ENCODE data around the gene ACAA1. TPM values are rescaled to one million over a fixed set of nuclear protein-coding genes. Genes with fewer than 3 reads are reported as not detected.
A peak's percentile ranks its signal among the peaks of the same experiment; 100 is the strongest.

ACAA1 gene
- total and polyA plus RNA-seq, 2 of the 13 experiments (the other 11 are each of a cell fraction or from before 2014, with no cell fraction given): 60.8 to 188 TPM

DNA sequence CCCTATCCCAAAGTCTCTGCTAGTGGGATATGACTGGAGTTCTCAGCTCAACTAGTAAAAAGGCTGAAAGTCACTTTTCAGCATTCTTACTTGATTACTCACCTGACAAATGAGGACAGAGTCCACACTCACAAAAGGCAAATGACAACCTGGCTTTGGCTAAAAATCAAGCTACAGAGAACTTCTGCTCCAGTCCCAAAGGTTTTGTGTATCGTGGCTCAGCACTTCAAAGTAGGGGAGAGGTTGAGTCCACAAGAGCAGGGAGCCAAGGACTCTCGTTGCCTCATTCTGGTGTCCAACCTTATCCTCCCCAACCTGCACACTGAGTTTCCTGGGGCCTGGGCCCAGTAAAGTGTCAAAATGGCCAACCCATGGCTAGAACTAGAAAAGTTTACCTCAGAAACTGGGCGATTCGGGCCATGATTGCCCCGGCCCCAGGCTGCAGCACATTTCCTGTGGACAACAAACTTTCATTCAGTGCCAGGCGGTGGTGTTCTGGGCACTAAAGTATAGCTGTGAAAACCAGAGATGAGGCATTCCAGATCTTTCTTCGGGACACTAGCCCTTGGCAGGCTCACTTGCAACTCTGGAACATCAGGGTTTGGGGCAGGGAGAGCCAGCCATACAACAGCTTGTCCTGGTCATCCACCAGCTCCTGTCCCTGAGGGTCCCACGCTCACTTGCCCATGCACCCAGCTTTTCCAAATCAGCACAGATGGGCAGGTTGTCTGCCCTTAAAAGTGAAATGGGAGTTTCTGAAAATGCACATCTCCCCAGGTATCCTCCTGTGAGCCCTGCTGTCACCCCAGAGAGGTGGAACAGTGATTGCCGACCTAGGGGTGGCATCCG lies 3.1 kb downstream of the ACAA1 start (continued):
- TF ChIP-seq ZNF430 (CRISPR knock-in tag; IDR thresholded peaks at IDR 0.05) (peak; percentile 60; the same call in 1 of the 2 replicates), ZNF350 (CRISPR knock-in tag; IDR thresholded peaks at IDR 0.05; ENCODE audit: borderline replicate concordance, low read depth) (peak; percentile 67; the same call in 1 of the 2 replicates), NCOA1 (CRISPR knock-in tag; IDR thresholded peaks at IDR 0.05) (peak; percentile 51; the same call in 1 of the 2 replicates), ZNF883 (CRISPR knock-in tag; IDR thresholded peaks at IDR 0.05; ENCODE audit: not compliant biosample characterization) (no peak), ZNF225 (CRISPR knock-in tag; IDR thresholded peaks at IDR 0.05) (0 out of 2 replicates have a peak, but pooled peaks have one; percentile 52), ATF7-NPFF (CRISPR knock-in tag; IDR thresholded peaks at IDR 0.05; ENCODE audit: low read depth) (0 out of 2 replicates have a peak, but pooled peaks have one; percentile 15), SRSF1 (optimal IDR thresholded peaks at IDR 0.05; ENCODE audit: low read depth, low read length) (no peak), RFXAP (CRISPR knock-in tag; IDR thresholded peaks at IDR 0.05; ENCODE audit: borderline replicate concordance) (peak; percentile 55; the same call in 1 of the 2 replicates), ZNF761 (CRISPR knock-in tag; conservative IDR thresholded peaks at IDR 0.05) (peak; percentile 84), STAT5B (CRISPR knock-in tag; IDR thresholded peaks at IDR 0.05) (no peak), ZNF678 (CRISPR knock-in tag; IDR thresholded peaks at IDR 0.05) (no peak), BRCA1 (CRISPR knock-in tag; IDR thresholded peaks at IDR 0.05) (0 out of 2 replicates have a peak, but pooled peaks have one; percentile 46), ZNF616 (CRISPR knock-in tag; IDR thresholded peaks at IDR 0.05; ENCODE audit: low read depth) (no peak), RBAK (CRISPR knock-in tag; IDR thresholded peaks at IDR 0.05) (no peak)
- TF ChIP-seq, protein P1, sequence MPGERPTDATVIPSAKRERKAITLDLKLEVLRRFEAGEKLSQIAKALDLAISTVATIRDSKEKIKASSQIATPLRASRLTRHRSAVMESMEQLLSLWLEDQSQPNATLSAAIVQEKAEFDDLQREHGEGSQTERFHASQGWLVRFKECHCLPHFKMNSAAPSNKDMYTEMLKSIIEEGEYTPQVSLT (CRISPR knock-in tag; IDR thresholded peaks at IDR 0.05; ENCODE audit: borderline replicate concordance, low read depth): no peak
- TF ChIP-seq, protein P2, sequence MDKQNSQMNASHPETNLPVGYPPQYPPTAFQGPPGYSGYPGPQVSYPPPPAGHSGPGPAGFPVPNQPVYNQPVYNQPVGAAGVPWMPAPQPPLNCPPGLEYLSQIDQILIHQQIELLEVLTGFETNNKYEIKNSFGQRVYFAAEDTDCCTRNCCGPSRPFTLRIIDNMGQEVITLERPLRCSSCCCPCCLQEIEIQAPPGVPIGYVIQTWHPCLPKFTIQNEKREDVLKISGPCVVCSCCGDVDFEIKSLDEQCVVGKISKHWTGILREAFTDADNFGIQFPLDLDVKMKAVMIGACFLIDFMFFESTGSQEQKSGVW (CRISPR knock-in tag; IDR thresholded peaks at IDR 0.05; ENCODE audit: borderline replicate concordance): no peak
- TF ChIP-seq, protein P3, sequence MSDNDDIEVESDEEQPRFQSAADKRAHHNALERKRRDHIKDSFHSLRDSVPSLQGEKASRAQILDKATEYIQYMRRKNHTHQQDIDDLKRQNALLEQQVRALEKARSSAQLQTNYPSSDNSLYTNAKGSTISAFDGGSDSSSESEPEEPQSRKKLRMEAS (IDR thresholded peaks at IDR 0.05): no peak
- TF ChIP-seq, protein P4, sequence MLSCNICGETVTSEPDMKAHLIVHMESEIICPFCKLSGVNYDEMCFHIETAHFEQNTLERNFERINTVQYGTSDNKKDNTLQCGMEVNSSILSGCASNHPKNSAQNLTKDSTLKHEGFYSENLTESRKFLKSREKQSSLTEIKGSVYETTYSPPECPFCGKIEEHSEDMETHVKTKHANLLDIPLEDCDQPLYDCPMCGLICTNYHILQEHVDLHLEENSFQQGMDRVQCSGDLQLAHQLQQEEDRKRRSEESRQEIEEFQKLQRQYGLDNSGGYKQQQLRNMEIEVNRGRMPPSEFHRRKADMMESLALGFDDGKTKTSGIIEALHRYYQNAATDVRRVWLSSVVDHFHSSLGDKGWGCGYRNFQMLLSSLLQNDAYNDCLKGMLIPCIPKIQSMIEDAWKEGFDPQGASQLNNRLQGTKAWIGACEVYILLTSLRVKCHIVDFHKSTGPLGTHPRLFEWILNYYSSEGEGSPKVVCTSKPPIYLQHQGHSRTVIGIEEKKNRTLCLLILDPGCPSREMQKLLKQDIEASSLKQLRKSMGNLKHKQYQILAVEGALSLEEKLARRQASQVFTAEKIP (CRISPR knock-in tag; IDR thresholded peaks at IDR 0.05; ENCODE audit: borderline replicate concordance): no peak
- TF ChIP-seq, protein P5, sequence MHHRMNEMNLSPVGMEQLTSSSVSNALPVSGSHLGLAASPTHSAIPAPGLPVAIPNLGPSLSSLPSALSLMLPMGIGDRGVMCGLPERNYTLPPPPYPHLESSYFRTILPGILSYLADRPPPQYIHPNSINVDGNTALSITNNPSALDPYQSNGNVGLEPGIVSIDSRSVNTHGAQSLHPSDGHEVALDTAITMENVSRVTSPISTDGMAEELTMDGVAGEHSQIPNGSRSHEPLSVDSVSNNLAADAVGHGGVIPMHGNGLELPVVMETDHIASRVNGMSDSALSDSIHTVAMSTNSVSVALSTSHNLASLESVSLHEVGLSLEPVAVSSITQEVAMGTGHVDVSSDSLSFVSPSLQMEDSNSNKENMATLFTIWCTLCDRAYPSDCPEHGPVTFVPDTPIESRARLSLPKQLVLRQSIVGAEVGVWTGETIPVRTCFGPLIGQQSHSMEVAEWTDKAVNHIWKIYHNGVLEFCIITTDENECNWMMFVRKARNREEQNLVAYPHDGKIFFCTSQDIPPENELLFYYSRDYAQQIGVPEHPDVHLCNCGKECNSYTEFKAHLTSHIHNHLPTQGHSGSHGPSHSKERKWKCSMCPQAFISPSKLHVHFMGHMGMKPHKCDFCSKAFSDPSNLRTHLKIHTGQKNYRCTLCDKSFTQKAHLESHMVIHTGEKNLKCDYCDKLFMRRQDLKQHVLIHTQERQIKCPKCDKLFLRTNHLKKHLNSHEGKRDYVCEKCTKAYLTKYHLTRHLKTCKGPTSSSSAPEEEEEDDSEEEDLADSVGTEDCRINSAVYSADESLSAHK (CRISPR knock-in tag; IDR thresholded peaks at IDR 0.05; ENCODE audit: borderline replicate concordance): no peak
- TF ChIP-seq, protein P6, sequence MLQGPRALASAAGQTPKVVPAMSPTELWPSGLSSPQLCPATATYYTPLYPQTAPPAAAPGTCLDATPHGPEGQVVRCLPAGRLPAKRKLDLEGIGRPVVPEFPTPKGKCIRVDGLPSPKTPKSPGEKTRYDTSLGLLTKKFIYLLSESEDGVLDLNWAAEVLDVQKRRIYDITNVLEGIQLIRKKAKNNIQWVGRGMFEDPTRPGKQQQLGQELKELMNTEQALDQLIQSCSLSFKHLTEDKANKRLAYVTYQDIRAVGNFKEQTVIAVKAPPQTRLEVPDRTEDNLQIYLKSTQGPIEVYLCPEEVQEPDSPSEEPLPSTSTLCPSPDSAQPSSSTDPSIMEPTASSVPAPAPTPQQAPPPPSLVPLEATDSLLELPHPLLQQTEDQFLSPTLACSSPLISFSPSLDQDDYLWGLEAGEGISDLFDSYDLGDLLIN (CRISPR knock-in tag; IDR thresholded peaks at IDR 0.05; ENCODE audit: borderline replicate concordance): no peak
